ENCODE measurements around the gene OAF.
A peak's percentile ranks its signal among the peaks of the same experiment; 100 is the strongest.

The OAF gene

GRCh38 chr11:120230433-120231071 lies 19.7 kb downstream of the OAF start:
- DNase-seq (ENCODE audit: low spot score): no peak
- TF ChIP-seq, protein P1, sequence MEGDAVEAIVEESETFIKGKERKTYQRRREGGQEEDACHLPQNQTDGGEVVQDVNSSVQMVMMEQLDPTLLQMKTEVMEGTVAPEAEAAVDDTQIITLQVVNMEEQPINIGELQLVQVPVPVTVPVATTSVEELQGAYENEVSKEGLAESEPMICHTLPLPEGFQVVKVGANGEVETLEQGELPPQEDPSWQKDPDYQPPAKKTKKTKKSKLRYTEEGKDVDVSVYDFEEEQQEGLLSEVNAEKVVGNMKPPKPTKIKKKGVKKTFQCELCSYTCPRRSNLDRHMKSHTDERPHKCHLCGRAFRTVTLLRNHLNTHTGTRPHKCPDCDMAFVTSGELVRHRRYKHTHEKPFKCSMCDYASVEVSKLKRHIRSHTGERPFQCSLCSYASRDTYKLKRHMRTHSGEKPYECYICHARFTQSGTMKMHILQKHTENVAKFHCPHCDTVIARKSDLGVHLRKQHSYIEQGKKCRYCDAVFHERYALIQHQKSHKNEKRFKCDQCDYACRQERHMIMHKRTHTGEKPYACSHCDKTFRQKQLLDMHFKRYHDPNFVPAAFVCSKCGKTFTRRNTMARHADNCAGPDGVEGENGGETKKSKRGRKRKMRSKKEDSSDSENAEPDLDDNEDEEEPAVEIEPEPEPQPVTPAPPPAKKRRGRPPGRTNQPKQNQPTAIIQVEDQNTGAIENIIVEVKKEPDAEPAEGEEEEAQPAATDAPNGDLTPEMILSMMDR (IDR thresholded peaks at IDR 0.05; ENCODE audit: extremely low read depth, missing control alignments): no peak

DNA sequence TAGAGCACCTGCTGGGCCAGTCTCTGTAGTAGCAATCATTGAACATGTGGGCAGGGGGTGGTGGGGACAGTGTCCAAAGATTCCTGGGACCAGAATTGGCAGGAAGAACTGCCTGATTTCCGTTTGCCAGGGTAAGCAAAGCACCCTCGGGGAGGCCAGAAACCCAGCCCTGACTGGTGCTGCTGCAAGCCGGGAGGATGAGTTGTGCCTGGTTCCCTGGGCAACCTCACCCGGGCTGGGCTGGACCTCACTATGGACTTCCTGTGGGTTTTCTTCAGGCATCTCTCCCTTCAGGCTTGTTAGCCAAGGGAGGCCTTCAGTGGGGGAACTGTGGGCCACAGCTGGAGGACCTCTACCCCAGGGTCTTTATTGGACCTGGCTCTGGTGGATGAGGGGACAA lies 21.1 kb downstream of the OAF start:
- TF ChIP-seq, protein P1 (IDR thresholded peaks at IDR 0.05; ENCODE audit: extremely low read depth, missing control alignments): no peak
- DNase-seq (ENCODE audit: low spot score): no peak

DNA sequence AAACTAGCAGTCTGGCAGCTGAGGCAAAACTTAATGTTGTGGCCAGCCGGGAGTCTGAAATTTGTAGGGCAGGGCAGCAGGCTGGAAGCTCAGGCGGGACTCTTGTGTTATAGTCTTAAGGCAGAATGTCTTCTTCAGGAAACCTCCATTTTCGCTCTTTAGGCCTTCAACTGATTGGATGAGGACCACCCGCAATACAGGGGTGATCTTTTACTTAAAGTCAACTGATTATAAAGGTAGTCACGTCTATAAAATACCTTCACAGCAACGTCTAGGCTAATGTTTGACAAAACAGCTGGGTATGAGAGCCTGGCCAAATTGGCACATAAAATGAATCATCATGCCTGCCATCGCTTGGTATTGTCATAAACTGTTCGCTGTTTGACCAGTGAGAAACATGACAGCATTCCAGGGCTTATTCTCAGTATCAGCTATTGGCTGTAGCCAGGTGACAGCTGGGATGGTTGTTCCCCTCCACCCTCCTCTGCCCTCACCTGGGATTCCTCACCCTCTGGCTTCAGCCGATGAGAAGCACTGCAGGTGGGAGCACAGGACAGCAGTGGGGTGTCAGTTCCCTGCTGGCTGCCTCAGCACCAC lies 22.5 kb downstream of the OAF start:
- TF ChIP-seq, protein P1 (IDR thresholded peaks at IDR 0.05; ENCODE audit: extremely low read depth, missing control alignments): no peak
- no peak for DNase-seq (ENCODE audit: low spot score)

- TF ChIP-seq, protein P1 (IDR thresholded peaks at IDR 0.05; ENCODE audit: extremely low read depth, missing control alignments): peak; percentile 94
- peak; percentile 86 for DNase-seq (ENCODE audit: low spot score)
Measured at GRCh38 chr11:120235024-120235628, 24.3 kb downstream of the OAF start.

- TF ChIP-seq, protein P1 (IDR thresholded peaks at IDR 0.05; ENCODE audit: extremely low read depth, missing control alignments): no peak
- no peak for DNase-seq (ENCODE audit: low spot score)
Measured at GRCh38 chr11:120236169-120237107, 25.6 kb downstream of the OAF start.

DNA sequence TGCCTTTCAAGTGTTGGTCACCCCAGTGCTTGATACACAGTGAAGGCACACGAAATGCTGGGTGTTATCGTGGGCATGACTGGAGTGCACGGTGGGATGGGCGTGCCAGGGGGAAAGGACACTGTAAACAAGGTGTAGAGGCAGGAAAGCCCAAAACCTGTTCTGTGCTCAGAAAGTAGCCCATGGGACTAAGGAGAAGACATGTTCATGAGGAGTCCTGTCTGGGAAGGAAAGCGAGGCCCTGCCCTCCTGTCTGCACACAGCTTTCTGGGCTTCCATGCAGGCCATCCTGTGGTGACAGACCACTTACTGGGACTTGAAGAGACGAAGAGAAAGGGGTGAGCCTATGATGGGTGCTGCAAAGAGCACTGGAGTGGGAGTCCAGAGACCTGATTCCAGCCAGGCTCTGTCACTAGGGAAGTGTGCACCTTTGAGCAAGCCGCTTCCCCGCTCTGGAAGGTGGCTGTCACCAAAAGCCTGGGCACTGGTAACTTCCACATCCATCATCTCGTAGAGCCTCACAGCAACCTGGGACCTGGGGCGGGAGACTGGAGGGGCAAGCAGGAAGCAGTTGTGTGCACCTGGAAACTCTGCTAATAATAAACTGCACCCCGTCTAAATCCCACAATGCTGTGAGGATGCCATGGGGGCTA lies 28.3 kb downstream of the OAF start:
- TF ChIP-seq, protein P1 (IDR thresholded peaks at IDR 0.05; ENCODE audit: extremely low read depth, missing control alignments): no peak
- DNase-seq (ENCODE audit: low spot score): no peak

Data from GM20000 (cell line).